Effector memory CD8-positive, alpha-beta T cell (primary cell): Measurements from ENCODE around the gene UHRF1.

ENCODE experiments used
- ATAC-seq: fragments of 150-1000 bp; cut with Tn5 transposase; replicated peaks from 2 replicates; pipeline ENCODE4 v1.10.0; 2021; ENCODE audit warnings: mild to moderate bottlenecking, moderate library complexity
- DNase-seq, 3 experiments: peaks; one replicate each; pipeline ENCODE4 v3.0.0; 2021
- H3K27ac Mint-ChIP-seq, 2 donors: one replicate each; pipeline ENCODE4 v1.8.0; 2022; ENCODE audit warnings: mild to moderate bottlenecking in 2 of 2, mixed read lengths in 2 of 2, moderate library complexity in 2 of 2
- H3K27me3 Mint-ChIP-seq, 2 donors: one replicate each; pipeline ENCODE4 v1.8.0; 2022; ENCODE audit warnings: mixed read lengths in 2 of 2
- H3K36me3 Mint-ChIP-seq: one replicate; pipeline ENCODE4 v1.8.0; 2022; ENCODE audit warnings: mild to moderate bottlenecking, moderate library complexity, mixed read lengths; ENCODE audit not compliant: insufficient read depth
- H3K4me1 Mint-ChIP-seq, 2 donors: one replicate each; pipeline ENCODE4 v1.8.0; 2022; ENCODE audit warnings: low read depth in 2 of 2, mixed read lengths in 2 of 2
- H3K4me3 Mint-ChIP-seq, 2 donors: one replicate each; pipeline ENCODE4 v1.8.0; 2022; ENCODE audit warnings: mild to moderate bottlenecking in 2 of 2, mixed read lengths in 2 of 2, moderate library complexity in 2 of 2
- H3K9me3 Mint-ChIP-seq, 2 donors: one replicate each; pipeline ENCODE4 v1.8.0; 2022; ENCODE audit warnings: mixed read lengths in 2 of 2

UHRF1 gene

GRCh38 chr19:4986471-4986891 lies 77.2 kb downstream of the UHRF1 start:
- Mint-ChIP-seq H3K27ac (peak overlapping the region in 1 of 2 donors; percentile 54), H3K4me1 (peaks cover 29 to 50% of the 10 kb centered on the region in 2 donors), H3K27me3 (no peaks in the 10 kb centered on the region), H3K36me3 (peaks cover 6% of the 10 kb centered on the region), H3K9me3 (no peaks in the 10 kb centered on the region), H3K4me3 (no peak overlapping the region)
- ATAC-seq (no peak), DNase-seq (no peak)

GRCh38 chr19:4987256-4987655 lies 78.0 kb downstream of the UHRF1 start:
- peak overlapping the region; percentile 59 to 84 for H3K27ac Mint-ChIP-seq
- DNase-seq = no peak

GRCh38 chr19:4987692-4988370 lies 78.5 kb downstream of the UHRF1 start:
- Mint-ChIP-seq H3K36me3 (peaks cover under 1% of the 10 kb centered on the region), H3K27ac (peak overlapping the region; percentile 59 to 84), H3K4me1 (peaks cover 28 to 50% of the 10 kb centered on the region in 2 donors), H3K4me3 (peak overlapping the region in 1 of 2 donors; percentile 42), H3K9me3 (no peaks in the 10 kb centered on the region), H3K27me3 (no peaks in the 10 kb centered on the region)
- no peak for ATAC-seq
- no peak for DNase-seq

More at GRCh38 chr19:4987256-4987655, 78.0 kb downstream of the UHRF1 start:
- ATAC-seq = no peak
- no peaks in the 10 kb centered on the region for H3K27me3 Mint-ChIP-seq
- no peaks in the 10 kb centered on the region for H3K9me3 Mint-ChIP-seq
- H3K4me1 Mint-ChIP-seq = peaks cover 26 to 50% of the 10 kb centered on the region in 2 donors
- H3K36me3 Mint-ChIP-seq = peaks cover 3% of the 10 kb centered on the region
- peak overlapping the region in 1 of 2 donors; percentile 42 for H3K4me3 Mint-ChIP-seq

GRCh38 chr19:4988770-4989251 lies 79.5 kb downstream of the UHRF1 start:
- ATAC-seq (no peak), DNase-seq (no peak)
- Mint-ChIP-seq H3K4me3 (no peak overlapping the region), H3K27me3 (no peaks in the 10 kb centered on the region), H3K36me3 (no peaks in the 10 kb centered on the region), H3K4me1 (peaks cover 28 to 48% of the 10 kb centered on the region in 2 donors), H3K9me3 (no peaks in the 10 kb centered on the region), H3K27ac (peak overlapping the region in 1 of 2 donors; percentile 70)

- Mint-ChIP-seq H3K36me3 (no peaks in the 10 kb centered on the region), H3K27me3 (no peaks in the 10 kb centered on the region), H3K9me3 (no peaks in the 10 kb centered on the region), H3K27ac (peak overlapping the region in 1 of 2 donors; percentile 50), H3K4me3 (no peak overlapping the region), H3K4me1 (peaks cover 28 to 40% of the 10 kb centered on the region in 2 donors)
- no peak for ATAC-seq
- DNase-seq = no peak
Measured at GRCh38 chr19:4990306-4990705, 81.0 kb downstream of the UHRF1 start.

- Mint-ChIP-seq H3K27me3 (no peaks in the 10 kb centered on the region), H3K4me1 (peaks cover 22 to 38% of the 10 kb centered on the region in 2 donors)
- DNase-seq = no peak
Measured at GRCh38 chr19:4991538-4991937, 82.2 kb downstream of the UHRF1 start.

GRCh38 chr19:4991996-4992698 lies 82.8 kb downstream of the UHRF1 start:
- DNase-seq = no peak
- Mint-ChIP-seq H3K27ac (no peak overlapping the region), H3K9me3 (no peaks in the 10 kb centered on the region), H3K27me3 (no peaks in the 10 kb centered on the region), H3K4me1 (peaks cover 25 to 36% of the 10 kb centered on the region in 2 donors), H3K4me3 (no peak overlapping the region), H3K36me3 (peaks cover 11% of the 10 kb centered on the region)
- ATAC-seq = no peak

More at GRCh38 chr19:4991538-4991937, 82.2 kb downstream of the UHRF1 start:
- no peak for ATAC-seq
- no peaks in the 10 kb centered on the region for H3K9me3 Mint-ChIP-seq
- H3K27ac Mint-ChIP-seq = no peak overlapping the region
- H3K36me3 Mint-ChIP-seq = peaks cover 7% of the 10 kb centered on the region
- no peak overlapping the region for H3K4me3 Mint-ChIP-seq

- DNase-seq (no peak), ATAC-seq (no peak)
- no peaks in the 10 kb centered on the region for H3K27me3 Mint-ChIP-seq
- peaks cover 13% of the 10 kb centered on the region for H3K36me3 Mint-ChIP-seq
- H3K4me1 Mint-ChIP-seq = peaks cover 21 to 26% of the 10 kb centered on the region in 2 donors
- H3K4me3 Mint-ChIP-seq = no peak overlapping the region
- no peaks in the 10 kb centered on the region for H3K9me3 Mint-ChIP-seq
- H3K27ac Mint-ChIP-seq = no peak overlapping the region
Measured at GRCh38 chr19:4993683-4994082, 84.4 kb downstream of the UHRF1 start.

GRCh38 chr19:4996701-4997100 lies 87.4 kb downstream of the UHRF1 start:
- Mint-ChIP-seq H3K4me3 (no peak overlapping the region), H3K27ac (peak overlapping the region; percentile 20 to 58), H3K4me1 (peaks cover 17 to 20% of the 10 kb centered on the region in 2 donors), H3K27me3 (no peaks in the 10 kb centered on the region), H3K9me3 (no peaks in the 10 kb centered on the region), H3K36me3 (peaks cover 13% of the 10 kb centered on the region)
- DNase-seq = no peak
- ATAC-seq = no peak

GRCh38 chr19:4997297-4997696 lies 88.0 kb downstream of the UHRF1 start:
- peaks cover 13% of the 10 kb centered on the region for H3K36me3 Mint-ChIP-seq
- DNase-seq = no peak
- H3K4me3 Mint-ChIP-seq = no peak overlapping the region
- peaks cover 19 to 20% of the 10 kb centered on the region in 2 donors for H3K4me1 Mint-ChIP-seq
- H3K9me3 Mint-ChIP-seq = no peaks in the 10 kb centered on the region
- no peaks in the 10 kb centered on the region for H3K27me3 Mint-ChIP-seq
- no peak for ATAC-seq
- peak overlapping the region; percentile 20 to 58 for H3K27ac Mint-ChIP-seq

- Mint-ChIP-seq H3K27me3 (no peaks in the 10 kb centered on the region), H3K4me3 (no peak overlapping the region), H3K9me3 (no peaks in the 10 kb centered on the region), H3K36me3 (peaks cover 13% of the 10 kb centered on the region), H3K4me1 (peaks cover 26 to 27% of the 10 kb centered on the region in 2 donors), H3K27ac (peak overlapping the region in 1 of 2 donors; percentile 75)
- ATAC-seq (no peak), DNase-seq (no peak)
Measured at GRCh38 chr19:5000120-5000611, 90.9 kb downstream of the UHRF1 start.

- ATAC-seq (peak; percentile 36), DNase-seq (peak; percentile 14 to 19 (median 15))
- Mint-ChIP-seq H3K9me3 (no peaks in the 10 kb centered on the region), H3K36me3 (peaks cover 8% of the 10 kb centered on the region), H3K27me3 (no peaks in the 10 kb centered on the region), H3K27ac (peak overlapping the region in 1 of 2 donors; percentile 49), H3K4me1 (peaks cover 28 to 32% of the 10 kb centered on the region in 2 donors), H3K4me3 (no peak overlapping the region)
Measured at GRCh38 chr19:5001615-5002014, 92.3 kb downstream of the UHRF1 start.

- DNase-seq = no peak
Measured at GRCh38 chr19:5002143-5002542, 92.8 kb downstream of the UHRF1 start.

More at GRCh38 chr19:5002143-5002542, 92.8 kb downstream of the UHRF1 start:
- ATAC-seq = no peak
- Mint-ChIP-seq H3K27me3 (no peaks in the 10 kb centered on the region), H3K27ac (no peak overlapping the region), H3K9me3 (no peaks in the 10 kb centered on the region), H3K36me3 (peaks cover 5% of the 10 kb centered on the region), H3K4me1 (peaks cover 29% of the 10 kb centered on the region in 2 donors), H3K4me3 (no peak overlapping the region)
